Measurements from ENCODE around the gene SERHL2. TPM values are rescaled to one million over a fixed set of nuclear protein-coding genes. Genes with fewer than 3 reads are reported as not detected.
A peak's percentile ranks its signal among the peaks of the same experiment; 100 is the strongest.
"Not testable (repeated sequence)": the region's sequence is repeated elsewhere in the genome, so short reads cannot be mapped to it uniquely, and the experiment has no call there.

Gene SERHL2
- total RNA-seq, 4 donors from 2014 or later = 0.94 to 7.7 (median 4.6) TPM

GRCh38 chr22:42602470-42602869, 48.7 kb downstream of the SERHL2 start:
- H3K36me3 ChIP-seq = peaks cover 0 to 67% of the 10 kb centered on the region in 2 donors
- H3K27ac ChIP-seq = no peak overlapping the region
- no peak for TF ChIP-seq CTCF (IDR thresholded peaks at IDR 0.05)
- TF ChIP-seq POLR2AphosphoS5 (IDR thresholded peaks at IDR 0.05) = no peak
- no peak for TF ChIP-seq EP300 (IDR thresholded peaks at IDR 0.05)
- TF ChIP-seq POLR2A (IDR thresholded peaks at IDR 0.05) = no peak
- no peak for ATAC-seq
- H3K4me3 ChIP-seq = no peak overlapping the region
- WGBS, 2 donors (ENCODE audit: low coverage in 1 of 2) = 63 to 100% methylated on average over 1 of the region's 2 CpGs
- no peaks in the 10 kb centered on the region for H3K27me3 ChIP-seq
- no peaks in the 10 kb centered on the region for H3K9me3 ChIP-seq
- peaks cover 0 to 51% (median 17%) of the 10 kb centered on the region in 3 donors for H3K4me1 ChIP-seq

GRCh38 chr22:42603427-42603826, 49.7 kb downstream of the SERHL2 start:
- H3K36me3 ChIP-seq = peaks cover 0 to 57% of the 10 kb centered on the region in 2 donors
- H3K4me3 ChIP-seq = no peak overlapping the region
- TF ChIP-seq EP300 (IDR thresholded peaks at IDR 0.05) (no peak), POLR2AphosphoS5 (IDR thresholded peaks at IDR 0.05) (no peak), CTCF (IDR thresholded peaks at IDR 0.05) (no peak), POLR2A (IDR thresholded peaks at IDR 0.05) (no peak)
- 83% methylated on average over 1 to 2 of the region's 2 CpGs for WGBS, 2 donors (ENCODE audit: low coverage in 1 of 2)
- H3K9me3 ChIP-seq = no peaks in the 10 kb centered on the region
- no peaks in the 10 kb centered on the region for H3K27me3 ChIP-seq
- H3K4me1 ChIP-seq = peaks cover 0 to 56% (median 17%) of the 10 kb centered on the region in 3 donors
- ATAC-seq = no peak
- H3K27ac ChIP-seq = no peak overlapping the region

GRCh38 chr22:42604403-42604802, 50.6 kb downstream of the SERHL2 start:
- H3K4me1 ChIP-seq = peaks cover 4 to 66% (median 25%) of the 10 kb centered on the region in 3 donors
- ATAC-seq = no peak

GRCh38 chr22:42607641-42608040, 53.9 kb downstream of the SERHL2 start:
- not testable (repeated sequence) for H3K4me3 ChIP-seq, H3K27me3 ChIP-seq, ATAC-seq, H3K9me3 ChIP-seq
- H3K36me3 ChIP-seq = peaks cover 0 to 22% of the 10 kb centered on the region in 2 donors
- peak overlapping the region in 3 of 4 donors; percentile 35 to 78 (median 69) for H3K27ac ChIP-seq
- no CpG with 5 or more reads among the region's 31 CpGs for WGBS, 2 donors (ENCODE audit: low coverage in 1 of 2)
- peaks cover 4 to 98% (median 43%) of the 10 kb centered on the region in 3 donors for H3K4me1 ChIP-seq

More at GRCh38 chr22:42604403-42604802, 50.6 kb downstream of the SERHL2 start:
- no peaks in the 10 kb centered on the region for H3K27me3 ChIP-seq
- H3K9me3 ChIP-seq = no peaks in the 10 kb centered on the region
- no peak overlapping the region for H3K27ac ChIP-seq
- H3K4me3 ChIP-seq = no peak overlapping the region
- TF ChIP-seq POLR2AphosphoS5 (IDR thresholded peaks at IDR 0.05) (no peak), EP300 (IDR thresholded peaks at IDR 0.05) (no peak), POLR2A (IDR thresholded peaks at IDR 0.05) (no peak), CTCF (IDR thresholded peaks at IDR 0.05) (no peak)
- peaks cover 0 to 48% of the 10 kb centered on the region in 2 donors for H3K36me3 ChIP-seq
- whole genome bisulfite sequencing, 2 donors (ENCODE audit: low coverage in 1 of 2) = 0 to 29% methylated on average over 1 of the region's 3 CpGs

- Histone ChIP-seq H3K4me3 (peak overlapping the region in 1 of 2 donors; percentile 7), H3K27ac (peak overlapping the region in 3 of 4 donors; percentile 67 to 78 (median 69)), H3K9me3 (no peaks in the 10 kb centered on the region), H3K4me1 (peaks cover 4 to 98% (median 49%) of the 10 kb centered on the region in 3 donors), H3K27me3 (no peaks in the 10 kb centered on the region), H3K36me3 (peaks cover 0 to 18% of the 10 kb centered on the region in 2 donors)
- TF ChIP-seq CTCF (IDR thresholded peaks at IDR 0.05) = no peak
- no peak for TF ChIP-seq EP300 (IDR thresholded peaks at IDR 0.05)
- ATAC-seq = no peak
- WGBS, 2 donors (ENCODE audit: low coverage in 1 of 2) = 57 to 68% methylated on average over 11 of the region's 11 CpGs
These were observed 54.5 kb downstream of the SERHL2 start for GRCh38 chr22:42608136-42608822.

All from gastroesophageal sphincter (tissue), 4 donors.